NCI-H1694 treated with DMSO at 0.1 percent for 48 hours (cell line): Measurements from ENCODE around the gene TRAK1.

Source experiments
- DNase-seq: peaks from one replicate; lab custom pipeline; 2025; lab: John Stamatoyannopoulos, UW

Gene TRAK1

DNA sequence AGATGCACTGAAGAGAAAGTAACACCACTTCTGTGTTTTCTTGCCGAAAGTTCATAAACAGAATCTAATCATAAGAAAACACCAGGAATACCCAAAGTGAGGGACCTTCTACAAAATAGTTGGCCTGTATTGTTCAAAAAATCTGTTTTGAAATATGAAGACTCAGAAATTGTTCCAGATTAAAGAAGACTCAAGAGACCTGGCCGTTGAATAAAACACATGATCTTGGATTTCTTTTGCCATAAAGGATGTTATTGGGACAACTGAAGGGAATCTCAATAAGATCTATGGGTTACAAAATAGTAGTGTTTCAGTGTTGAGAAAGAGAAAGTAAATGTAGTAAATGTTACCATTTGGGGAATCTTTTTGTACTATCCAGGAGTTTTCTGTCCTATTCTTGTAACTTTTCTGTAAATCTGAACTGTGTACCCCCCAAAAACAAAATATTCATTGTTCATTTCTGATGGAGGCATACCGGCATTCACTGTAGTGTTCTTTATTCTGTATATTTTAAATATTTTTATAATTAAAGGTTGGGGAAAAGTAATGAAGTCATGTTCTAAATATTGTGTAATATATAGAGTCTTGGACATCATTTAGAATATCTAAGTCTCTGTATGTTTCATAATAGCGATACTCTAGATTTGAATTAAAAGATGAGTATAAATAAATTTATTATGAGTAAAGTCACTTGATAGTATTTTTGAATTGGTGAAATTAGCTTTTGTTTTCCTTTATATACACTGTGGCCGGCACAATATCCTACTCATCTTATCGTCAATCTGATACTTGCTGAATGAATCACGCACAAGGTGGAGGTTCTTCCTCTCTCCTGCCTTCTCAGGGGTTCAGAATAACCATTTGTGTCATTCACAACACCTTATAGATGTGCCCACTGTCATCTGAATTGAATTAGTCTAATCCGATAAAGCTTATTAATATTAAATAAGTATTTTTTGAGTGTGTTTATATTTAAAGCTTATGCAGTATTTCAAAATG lies 66.7 kb downstream of the TRAK1 start:
- no peak for DNase-seq

- no peak for DNase-seq
Observed at GRCh38 chr3:42159147-42159546, 68.0 kb downstream of the TRAK1 start.

- no peak for DNase-seq
Observed at GRCh38 chr3:42159706-42160472, 68.7 kb downstream of the TRAK1 start.

DNA sequence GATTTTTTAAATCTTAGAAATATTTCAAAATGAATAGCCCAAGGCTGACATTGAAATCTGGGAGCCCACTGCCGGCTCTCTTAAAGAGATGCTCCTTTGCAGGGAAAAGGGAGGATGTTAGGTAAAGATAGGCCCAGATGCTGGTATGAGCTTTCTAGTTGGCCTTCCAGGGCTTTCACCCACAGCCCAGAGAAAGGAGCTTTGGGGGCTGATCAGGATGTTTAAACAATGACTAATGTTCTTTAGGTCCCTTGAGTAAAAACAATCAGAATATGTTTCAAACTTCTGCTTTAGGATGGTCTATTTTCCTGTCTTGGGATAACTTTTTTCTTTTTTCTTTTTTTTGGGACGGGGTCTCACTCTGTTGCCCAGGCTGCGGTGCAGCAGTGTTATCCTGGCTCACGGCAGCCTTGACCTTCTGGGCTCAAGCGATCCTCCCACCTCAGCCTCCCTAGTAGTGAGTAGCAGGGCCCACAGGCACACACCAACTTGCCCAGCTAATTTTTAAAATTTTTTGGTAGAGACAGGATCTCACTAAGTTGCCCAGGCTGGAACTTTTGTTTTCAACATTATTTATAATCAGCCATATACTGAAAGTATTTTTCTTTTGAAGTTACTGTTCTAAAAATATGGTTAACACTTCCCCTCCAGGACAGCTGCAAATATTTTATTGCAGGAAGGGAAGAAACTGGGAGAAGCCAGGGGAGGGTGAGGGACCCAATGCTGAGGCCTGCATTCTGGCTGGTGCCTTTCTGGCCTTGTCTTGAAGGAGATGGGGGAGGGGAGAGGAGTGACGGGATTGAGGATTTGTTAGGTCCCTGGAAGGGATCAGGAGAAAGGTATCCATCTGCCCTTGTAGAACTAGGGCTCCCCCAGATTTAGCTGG lies 70.1 kb downstream of the TRAK1 start:
- no peak for DNase-seq

DNA sequence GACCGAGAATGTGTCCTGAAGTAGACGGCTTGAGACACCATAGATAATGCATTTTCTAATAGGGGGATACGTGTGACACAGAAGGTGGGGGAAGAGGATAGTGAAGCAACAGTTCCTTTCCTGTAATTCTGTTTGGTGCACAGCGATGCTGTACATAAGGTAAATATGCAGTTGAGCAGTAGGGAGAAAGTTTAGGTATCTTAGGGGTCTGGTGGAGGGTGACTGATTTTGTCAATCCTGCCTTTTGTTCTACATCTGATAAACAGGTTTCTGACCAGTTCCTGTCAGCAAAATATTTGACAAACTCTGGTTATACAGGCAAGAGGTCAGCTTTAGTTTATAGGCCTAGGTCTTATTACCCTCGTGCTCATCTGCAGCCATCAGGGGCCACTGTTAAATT lies 71.3 kb downstream of the TRAK1 start:
- no peak for DNase-seq

GRCh38 chr3:42163622-42164244 lies 72.6 kb downstream of the TRAK1 start:
- DNase-seq = no peak

DNA sequence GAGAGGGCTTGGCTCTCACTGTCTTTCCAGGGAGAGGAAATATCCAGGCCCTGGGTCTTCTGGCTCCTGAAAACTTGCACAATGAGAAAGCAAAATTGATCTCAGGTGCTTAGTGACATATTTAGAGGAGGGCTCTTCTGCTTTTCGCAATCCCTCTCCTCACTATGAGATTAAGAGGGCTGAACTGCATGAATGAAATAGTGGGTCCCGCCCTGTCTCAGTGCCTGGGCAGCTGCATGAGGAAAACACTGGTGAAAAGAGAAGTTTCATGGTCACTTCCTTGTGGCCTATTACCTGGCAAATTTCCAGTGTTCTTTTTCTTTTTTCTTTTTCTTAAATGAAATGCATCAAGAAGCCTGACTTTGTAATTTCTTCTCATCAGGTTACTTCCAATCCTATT lies 73.5 kb downstream of the TRAK1 start:
- no peak for DNase-seq

DNA sequence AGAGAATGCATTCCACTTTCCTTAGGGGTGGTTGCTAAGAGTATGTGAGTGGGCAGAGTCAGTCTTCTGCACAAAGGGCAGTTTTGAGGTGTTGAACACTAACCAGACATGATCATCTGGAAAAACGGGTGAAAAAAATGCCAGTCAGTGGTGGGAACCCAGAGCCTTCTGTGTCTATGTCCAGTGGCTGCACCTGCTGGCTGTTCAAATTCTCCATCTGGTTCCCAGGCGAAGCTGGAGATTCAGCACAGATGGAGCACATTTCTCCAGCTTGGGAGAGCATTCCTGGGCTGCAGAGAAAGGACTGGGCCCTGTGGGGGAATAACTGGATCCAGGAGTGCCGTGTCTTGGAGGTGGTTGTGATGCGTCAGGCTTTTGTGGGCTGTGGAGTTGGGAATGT lies 74.1 kb downstream of the TRAK1 start:
- no peak for DNase-seq

GRCh38 chr3:42166214-42166613 lies 75.1 kb downstream of the TRAK1 start:
- no peak for DNase-seq

DNA sequence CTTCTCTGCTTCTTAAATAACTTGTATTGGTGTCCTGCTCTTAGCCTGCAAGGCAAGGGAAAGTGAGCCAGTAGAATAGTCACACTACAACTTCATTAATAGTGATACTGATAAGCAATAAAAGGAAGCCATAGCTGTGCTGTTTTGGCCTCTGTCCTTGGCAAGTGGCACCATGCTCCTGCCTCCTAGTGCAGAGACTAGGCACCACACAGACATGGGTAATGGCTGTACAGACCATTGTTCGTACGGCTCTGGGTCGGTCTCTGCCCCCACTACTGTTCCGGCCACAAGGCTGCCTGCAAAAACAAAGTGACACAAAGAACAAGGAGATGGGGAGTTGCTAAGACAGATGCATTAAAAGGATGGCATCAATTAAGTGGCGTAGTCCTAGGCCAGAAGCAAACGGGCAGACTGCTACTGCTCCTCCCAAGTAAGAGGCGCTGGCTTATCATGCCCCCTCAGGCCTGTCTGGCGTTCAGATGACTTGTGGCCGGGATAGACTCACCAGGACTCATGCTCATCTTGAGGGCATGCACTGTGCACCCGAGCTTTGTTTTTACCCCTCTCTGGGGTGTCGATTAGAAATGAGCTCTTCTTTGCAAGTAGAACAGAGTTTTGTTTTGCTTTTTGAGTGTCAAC lies 75.6 kb downstream of the TRAK1 start:
- DNase-seq = no peak

DNA sequence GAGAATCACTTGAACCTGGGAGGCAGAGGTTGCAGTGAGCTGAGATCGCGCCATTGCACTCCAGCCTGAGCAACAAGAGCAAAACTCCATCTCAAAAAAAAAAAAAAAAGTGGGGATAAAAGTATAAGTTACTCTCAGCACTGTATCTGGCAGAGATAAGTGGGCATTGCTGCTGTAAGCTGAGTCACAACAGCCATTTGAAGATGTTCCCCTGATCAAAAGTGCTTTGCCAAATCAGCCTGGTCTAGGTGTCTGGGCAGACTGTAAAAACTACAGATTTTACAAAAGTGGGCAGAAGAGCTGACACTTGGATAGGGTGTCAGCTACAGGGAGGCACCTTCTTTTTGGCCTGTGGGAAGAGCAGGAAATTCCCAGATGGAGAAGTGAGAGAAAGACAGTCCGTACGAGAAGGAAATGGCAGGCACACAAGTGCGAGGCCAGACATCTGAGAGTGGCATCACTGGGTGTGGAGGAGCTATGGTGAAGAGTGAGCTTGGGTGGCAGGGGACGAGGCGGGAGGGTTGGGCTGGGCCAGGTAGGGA lies 78.5 kb downstream of the TRAK1 start:
- no peak for DNase-seq

GRCh38 chr3:42172047-42172654 lies 81.0 kb downstream of the TRAK1 start:
- DNase-seq = no peak

DNA sequence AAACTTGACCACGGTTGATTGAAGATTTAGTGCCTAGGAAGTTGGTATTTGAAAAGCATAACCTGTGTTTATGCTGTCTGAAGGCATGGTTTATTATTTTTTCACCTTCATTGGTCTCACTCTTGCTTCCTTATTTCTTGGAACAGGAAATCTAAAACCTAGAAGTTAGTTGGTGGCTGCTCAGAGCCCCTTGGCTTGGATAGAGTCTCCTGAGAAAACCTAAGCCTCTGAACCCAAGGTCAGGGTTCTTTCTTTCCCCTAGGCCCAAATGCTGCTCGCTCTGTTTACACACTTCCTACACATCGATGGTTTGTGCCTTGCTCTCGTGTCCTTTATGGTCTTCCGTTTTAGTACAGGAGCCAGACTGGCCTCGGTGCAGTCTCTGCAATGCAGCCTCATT lies 82.2 kb downstream of the TRAK1 start:
- DNase-seq = no peak

GRCh38 chr3:42174679-42175385 lies 83.7 kb downstream of the TRAK1 start:
- no peak for DNase-seq

DNA sequence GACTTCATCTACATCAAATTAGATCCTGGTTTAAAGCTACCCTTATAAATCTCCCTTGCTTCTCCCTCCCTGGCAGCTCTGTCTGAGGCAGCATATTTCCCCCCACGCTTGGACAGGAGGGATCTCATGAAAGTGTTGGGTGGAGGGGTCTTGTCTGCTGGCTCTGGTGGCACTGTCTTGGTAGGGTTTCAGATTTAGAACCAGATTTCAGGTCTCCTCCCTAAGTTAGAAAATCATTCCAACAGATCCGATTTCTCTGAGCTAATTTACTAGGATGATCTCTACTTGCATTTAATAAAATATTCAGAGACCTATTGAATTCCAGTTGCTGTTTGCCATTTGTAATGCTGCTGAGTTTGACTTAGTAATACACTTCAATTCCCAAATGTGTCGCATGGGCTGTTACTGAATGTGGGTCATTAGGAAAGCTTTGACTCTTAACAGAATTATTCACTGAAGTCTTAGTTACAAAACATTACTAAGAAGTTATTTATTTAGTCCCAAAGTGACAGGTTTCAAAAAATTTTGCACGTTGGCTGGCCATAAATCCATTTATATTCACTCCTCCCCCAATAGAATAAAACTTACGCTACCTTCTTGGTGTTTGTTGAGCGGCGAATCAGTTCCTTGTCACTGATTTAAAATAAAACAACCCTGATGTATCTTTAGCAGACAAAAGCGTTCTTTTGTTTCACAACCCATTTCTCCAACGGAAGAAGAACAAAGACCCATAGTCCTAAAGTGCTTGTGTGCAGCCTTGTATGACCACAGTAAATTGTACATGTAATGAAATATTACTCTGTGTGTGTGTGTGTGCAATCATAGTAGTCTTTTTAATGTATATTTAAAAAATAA lies 84.5 kb downstream of the TRAK1 start:
- DNase-seq = no peak

GRCh38 chr3:42176242-42177034 lies 85.3 kb downstream of the TRAK1 start:
- no peak for DNase-seq

- no peak for DNase-seq
Observed at GRCh38 chr3:42177068-42177800, 86.1 kb downstream of the TRAK1 start.
